GM15510 (cell line): ENCODE data around the gene FXYD2.

Experiments
- POLR2A ChIP-seq: IDR thresholded peaks from 3 replicates; pipeline ENCODE4 v1.6.1; 2011; ENCODE audit warnings: borderline replicate concordance; ENCODE audit not compliant: insufficient read length; ENCODE audit errors: extremely low read depth

FXYD2 gene

DNA sequence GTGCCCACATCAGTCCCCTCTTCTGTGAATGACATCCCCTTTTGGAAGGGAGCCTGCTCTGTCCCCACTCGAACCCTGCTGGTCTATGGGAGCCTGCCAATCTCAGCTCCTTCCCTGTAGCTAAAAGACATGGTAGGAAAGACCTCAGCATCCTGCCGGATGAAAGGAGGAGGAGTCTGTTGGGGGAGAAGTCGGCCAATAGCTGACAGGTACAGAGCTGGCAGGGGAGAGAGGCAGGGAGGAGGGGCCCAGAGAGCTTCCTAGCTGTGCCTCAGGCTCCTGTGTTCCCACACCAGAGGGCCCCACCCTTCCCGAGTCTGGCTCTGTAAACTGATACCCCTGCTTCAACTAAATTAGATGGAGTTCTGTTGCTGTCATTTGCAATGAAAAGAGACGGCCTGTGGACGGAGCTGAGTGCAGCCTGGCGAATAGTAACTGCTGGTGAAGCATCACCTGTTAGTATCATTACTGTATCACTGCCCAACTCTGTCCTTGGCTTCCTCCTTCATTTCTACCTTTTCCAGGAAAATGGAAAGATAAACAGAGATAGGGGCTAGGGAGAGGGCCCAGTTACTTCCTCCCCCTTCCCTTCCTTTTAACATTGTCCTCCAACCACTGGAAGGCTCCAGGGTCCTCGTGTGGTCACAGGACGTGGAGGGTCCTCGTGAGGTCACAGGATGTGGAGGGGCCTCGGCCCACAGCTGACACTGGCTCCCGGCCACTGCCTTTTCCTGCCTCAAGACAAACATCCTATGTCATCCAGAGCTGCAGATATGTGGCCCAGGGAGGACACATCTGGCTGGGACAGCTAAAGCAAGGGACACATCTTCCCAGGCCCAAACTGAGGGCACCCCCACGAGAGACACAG, 36.8 kb upstream of the FXYD2 start:
- TF ChIP-seq POLR2A, result no peak

DNA sequence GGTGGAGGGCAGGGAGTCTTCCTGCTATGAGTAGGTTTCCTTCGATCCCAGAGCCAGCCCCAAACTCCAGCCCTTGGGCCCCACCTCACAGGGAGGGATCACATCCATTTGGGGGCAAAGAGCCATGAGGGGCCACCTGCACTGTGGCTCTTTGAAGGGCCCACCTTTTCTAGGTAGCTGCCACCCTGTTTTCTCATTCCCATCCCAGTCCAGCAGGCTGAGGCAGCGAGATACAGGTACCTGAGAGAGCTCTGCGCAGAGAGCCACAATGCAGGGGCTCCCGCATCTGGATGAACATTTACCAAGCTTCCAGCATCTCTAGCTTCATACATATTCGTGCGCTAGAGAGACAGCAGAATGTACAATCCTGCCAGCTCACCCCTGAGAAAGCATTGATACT, 35.6 kb upstream of the FXYD2 start:
- TF ChIP-seq POLR2A, result no peak

DNA sequence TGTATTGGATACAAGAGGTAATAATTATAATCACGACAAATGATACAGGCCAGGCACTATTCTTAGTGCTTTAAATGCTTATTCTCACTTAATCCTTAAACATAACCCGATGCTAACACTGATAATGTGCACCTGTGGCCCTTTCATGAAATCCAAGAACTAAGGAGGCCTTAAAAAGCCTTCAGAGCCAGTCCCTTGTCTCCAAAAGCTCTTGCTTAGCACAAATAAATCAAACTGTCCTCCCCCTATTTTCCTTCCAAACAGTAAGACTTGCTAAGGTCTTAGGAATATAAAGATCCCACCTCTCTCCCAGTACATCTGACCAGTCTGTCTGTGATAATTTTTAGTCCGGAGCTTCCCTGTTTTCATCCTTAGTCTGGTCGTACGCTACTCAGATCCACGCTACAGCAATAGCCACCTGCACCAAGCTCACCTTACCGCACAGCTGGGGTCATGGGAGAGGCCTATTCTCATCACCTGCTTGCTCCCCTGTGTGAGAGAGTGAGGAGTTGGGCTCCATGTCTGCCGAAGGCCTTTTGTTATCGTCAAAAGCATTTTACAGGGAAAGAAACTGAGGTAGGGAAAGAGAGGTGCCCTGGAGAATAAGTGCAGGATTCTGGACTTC, 35.1 kb upstream of the FXYD2 start:
- no peak for TF ChIP-seq POLR2A

DNA sequence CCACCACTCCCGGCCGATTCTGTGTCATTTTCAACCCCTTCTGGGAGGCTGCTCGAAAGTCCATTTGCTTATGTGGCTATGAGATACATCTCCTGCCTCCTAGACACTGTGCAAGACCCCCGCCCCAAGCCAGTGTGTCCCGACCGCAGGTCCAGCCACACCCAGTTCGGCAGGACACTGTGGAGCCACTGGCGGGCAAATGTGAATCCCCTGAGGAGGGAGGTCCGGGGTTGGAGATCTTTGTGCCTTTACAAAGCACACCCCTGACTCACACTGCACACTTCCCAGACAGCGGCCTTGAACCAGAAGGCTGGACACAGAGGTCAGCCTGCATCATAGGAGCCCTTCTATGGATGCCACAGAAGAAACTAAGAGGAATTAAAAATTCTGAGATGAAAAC, 34.5 kb upstream of the FXYD2 start:
- no peak for TF ChIP-seq POLR2A

DNA sequence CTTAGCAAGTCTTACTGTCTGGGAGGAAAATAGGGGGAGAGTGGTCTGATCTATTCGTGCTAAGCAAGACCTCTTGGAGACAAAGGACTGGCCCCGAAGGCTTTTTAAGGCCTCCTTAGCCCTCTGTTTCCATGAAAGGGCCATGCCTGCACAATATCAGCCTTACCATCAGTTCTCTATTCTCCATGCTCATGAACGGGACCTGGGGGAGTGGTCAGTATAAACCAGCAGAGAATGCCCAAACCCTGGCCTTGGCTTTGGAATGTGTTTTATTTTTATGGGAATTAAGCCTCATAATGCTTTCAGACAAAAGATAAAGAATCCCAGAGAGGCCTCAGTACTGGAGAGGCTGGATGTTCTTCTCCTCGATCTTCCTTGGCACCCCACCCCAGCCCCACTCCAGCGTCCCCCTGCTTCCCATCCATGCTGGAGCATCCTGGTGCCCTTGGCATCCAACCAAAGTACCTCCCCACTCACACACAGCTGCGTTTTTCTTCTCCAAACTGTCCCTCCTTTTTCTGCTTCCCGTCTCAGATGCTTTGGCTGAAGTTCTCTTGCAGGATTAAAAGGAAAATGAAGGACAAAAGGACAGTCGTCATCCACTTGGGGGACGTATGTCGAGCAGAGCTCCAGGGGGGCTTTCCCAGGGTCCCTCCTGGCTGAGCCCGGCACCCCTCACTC, 33.3 kb upstream of the FXYD2 start:
- TF ChIP-seq POLR2A, result no peak

DNA sequence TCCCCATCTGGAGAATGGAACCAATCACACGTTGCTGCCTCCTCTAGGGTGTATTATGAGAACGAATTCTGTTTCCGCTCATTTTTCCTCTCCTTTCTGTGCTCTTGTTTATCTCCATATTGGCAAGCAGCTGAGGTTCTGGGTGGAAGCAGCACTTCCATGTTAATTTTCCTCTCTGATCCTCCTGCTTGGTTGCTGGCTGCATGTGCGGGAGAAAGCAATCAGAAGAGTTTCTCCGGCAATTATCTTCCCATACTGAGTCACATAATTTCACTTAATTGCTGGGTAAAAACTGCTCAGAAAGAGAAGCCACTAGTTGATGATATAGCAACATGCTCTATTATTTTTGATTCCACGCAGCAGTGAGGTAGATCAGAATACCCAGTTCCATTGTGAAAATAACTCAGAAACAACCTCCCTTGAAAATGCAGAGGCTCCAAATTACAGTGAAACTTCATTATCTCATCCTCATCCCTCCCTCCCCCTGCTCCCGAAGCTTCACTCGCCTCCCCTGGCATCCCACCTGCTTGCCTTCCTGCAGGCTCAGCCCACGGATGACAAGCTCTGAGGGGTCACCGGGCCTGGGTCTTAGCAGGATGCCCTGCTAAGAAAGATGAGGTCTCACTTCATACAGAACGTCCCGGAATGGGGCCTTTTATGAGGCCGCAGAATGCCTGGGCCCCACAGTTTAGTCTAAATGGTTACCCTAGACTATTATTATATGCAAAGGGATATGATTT, 31.5 kb upstream of the FXYD2 start:
- TF ChIP-seq POLR2A, result no peak

DNA sequence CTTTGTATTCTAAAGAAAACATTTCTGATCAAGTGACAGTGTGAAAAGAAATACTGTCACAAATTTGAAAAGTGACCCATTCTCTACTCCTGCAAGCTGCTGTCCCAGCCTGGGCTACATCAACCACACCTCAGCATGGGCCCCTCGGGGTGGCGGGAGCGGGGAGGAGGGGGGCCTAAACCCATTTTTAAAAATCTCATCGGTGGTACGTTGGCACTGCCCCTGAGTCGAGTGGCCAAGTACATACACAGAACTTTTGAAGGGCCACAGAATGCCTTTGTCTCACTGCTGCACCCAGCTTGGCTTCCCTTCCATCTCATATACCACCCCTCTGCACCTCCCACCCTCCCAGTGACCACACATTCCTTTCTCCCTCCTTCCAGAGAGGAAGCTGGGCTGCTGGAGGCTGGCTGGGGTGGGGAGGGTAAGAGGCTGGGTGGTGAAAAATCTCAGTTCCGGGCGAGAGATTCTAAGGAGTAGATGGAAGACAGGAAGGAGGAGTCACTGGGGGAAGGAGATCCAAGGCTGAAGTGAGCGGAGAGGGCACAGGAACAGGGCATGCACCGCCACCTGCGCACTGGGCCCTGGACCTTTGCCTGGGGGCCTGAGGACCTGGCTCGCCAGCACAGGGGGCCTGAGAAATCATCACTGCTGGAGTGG, 30.8 kb upstream of the FXYD2 start:
- TF ChIP-seq POLR2A, result no peak

DNA sequence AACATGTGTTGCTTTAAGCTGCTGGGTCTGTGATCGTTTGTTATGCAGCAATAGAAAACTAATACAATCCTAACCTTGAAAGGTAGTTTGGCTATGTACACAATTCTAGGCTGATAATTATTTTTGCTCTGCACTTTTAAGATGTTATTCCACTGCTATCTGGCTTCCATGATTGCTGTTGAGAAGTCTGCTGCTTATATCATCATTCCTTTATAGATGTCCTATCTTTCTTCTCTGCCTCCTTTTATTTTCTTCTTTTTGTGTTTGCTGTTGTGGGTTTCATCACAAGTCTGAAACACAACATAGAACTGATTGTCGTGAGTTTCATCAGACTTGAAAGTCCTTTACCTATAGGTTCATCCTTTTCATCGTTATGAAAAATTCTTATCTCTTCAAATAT, 27.8 kb upstream of the FXYD2 start:
- TF ChIP-seq POLR2A, result no peak

DNA sequence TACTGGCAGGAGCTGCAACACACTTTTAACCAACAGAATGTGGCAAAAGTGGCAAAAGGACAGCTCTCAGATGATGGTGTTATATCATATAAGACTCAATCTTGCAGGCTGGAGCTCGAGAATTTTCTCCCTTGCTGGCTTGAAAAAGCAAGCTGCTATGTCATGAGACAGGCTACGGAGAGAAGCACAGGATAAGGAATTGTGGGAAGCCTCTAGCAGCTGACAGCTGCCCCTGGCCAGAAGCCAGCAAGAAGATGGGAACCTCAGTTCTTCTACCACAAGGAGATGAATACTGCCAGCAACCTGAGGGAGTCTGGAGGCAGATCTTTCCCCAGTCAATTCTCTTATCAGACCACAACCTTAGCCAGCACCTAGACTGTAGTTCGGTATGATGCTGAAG, 27.3 kb upstream of the FXYD2 start:
- TF ChIP-seq POLR2A, result no peak

DNA sequence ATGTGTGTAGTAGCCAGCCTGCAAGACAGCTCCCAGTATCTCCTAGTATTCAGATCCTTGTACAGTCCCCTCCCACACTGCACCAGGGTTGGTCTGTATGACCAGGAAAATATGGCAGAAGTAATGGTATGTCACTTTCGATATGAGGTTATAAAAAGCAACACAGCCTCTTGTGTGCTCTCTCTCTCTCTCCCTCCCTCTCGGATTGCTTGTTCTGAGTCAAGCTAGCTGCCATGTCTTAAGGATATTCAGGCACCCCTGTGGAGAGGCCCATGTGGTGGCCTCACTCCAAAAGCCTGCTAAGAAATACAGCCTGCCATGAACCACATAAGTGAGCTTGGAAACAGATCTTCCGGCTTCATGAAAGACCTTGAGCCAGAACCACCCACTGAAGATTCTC, 26.6 kb upstream of the FXYD2 start:
- no peak for TF ChIP-seq POLR2A

DNA sequence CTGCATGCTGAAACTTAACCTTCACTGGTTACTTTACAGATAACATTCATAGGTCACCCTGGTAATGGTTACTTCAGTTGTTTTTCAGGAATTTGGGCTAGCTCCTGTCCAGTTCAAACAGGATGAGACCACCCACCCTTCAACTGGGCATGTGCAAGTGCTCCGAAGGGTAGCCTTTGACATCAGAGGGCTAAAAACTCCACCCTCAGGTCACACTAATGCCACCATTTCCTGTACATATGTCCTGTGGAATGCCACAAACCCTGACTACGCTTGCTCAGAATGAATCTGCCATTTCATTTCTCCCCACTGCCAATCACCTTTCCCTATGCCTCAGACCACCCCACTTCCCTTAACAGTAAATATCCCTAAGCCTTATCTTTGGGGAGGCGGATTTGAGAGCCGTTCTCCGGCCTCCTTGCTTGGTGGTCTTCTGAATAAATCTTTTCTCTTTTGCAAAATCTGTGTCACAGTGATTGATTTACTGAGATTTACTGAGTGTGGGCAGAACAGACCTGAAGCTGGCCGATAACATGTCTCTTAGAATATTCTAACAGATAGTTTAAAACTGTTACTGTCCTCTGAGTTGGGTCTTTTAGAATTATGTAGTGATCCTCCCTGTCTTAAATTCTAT, 25.4 kb upstream of the FXYD2 start:
- TF ChIP-seq POLR2A, result no peak

DNA sequence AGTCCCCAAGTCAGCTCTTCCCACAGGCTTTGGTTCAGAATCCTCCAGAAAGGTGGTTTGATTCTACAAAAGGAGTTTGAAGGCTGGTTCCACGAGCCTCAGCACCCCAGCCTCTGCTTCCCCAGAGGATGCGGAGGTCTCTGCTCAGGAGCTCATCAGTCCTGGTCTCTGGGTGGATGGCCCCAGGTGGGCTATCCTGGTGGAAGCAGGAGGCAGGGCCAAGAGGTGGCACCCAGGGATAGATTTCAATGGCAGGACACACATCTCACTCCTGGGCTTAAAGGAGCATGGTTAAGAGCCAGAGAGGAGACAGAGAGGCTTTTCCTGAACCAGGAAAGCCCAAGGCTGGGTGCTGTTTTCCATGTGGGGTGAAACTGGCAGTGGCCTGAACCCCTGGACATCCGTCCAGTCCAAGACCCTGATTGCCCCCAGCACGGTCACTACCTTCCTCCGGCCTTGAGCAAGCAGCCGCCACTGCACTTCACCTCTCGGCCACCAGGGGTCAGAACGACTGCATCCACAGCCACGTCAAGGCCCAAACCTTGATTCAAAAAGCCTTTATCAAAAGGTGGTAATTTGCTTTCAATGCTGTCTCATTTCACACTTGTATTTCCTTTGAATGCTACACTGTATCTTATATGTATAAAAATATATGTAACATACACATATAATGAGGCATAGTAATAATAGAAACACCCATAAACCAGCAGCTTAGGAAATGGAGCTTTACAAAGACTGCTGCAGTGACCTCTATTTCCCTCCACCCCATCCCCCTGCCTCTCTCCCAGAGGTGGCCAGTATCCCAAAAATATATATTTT, 19.3 kb upstream of the FXYD2 start:
- no peak for TF ChIP-seq POLR2A
